ENCODE data around the gene INAFM2. TPM values are rescaled to one million over a fixed set of nuclear protein-coding genes. Genes with fewer than 3 reads are reported as not detected.

Gene INAFM2
- polyA plus RNA-seq, 3 donors, result 5.1 to 19.6 (median 8.3) TPM

GRCh38 chr15:40302288-40302886 lies 21.1 kb upstream of the INAFM2 start:
- H3K4me3 Mint-ChIP-seq, result no peak overlapping the region
- Histone ChIP-seq H3K9me3 (replicated peaks in 1 of 2; ENCODE audit: control insufficient read depth in 1 of 2, insufficient read depth in 1 of 2, low read length in 2 of 2) (no peaks in the 10 kb centered on the region), H3K27ac (ENCODE audit: low read depth in 1 of 2, low read length in 2 of 2) (peak overlapping the region in 1 of 2 donors; percentile 20), H3K27me3 (ENCODE audit: control insufficient read depth in 2 of 2, insufficient read depth in 2 of 2, low read length in 2 of 2) (no peaks in the 10 kb centered on the region), H3K4me3 (replicated peaks in 1 of 3; ENCODE audit: low read depth in 2 of 3, low read length in 3 of 3) (no peak overlapping the region), H4K20me1 (ENCODE audit: insufficient read depth, low read length) (peaks cover 96% of the 10 kb centered on the region), H3K79me2 (ENCODE audit: insufficient read depth, low read length) (peaks cover 86% of the 10 kb centered on the region), H3K36me3 (replicated peaks in 1 of 2; ENCODE audit: control insufficient read depth in 1 of 2, insufficient read depth in 2 of 2, low read length in 2 of 2) (peaks cover 68 to 85% of the 10 kb centered on the region in 2 donors), H3K4me1 (ENCODE audit: control insufficient read depth in 1 of 2, insufficient read depth in 2 of 2, low read length in 2 of 2) (peaks cover 48 to 61% of the 10 kb centered on the region in 2 donors), H2AFZ (ENCODE audit: insufficient read depth, low read depth, low read length, poor library complexity, severe bottlenecking) (no peak overlapping the region), H3K4me2 (replicated peaks; ENCODE audit: extremely low read depth, low read length, poor library complexity, severe bottlenecking) (peak overlapping the region; percentile 30), H3K9ac (ENCODE audit: insufficient read depth, low read length, poor library complexity, severe bottlenecking) (no peak overlapping the region)
- H3K36me3 Mint-ChIP-seq, result peaks cover 66 to 82% of the 10 kb centered on the region in 2 donors
- peaks cover 61% of the 10 kb centered on the region for H3K4me1 Mint-ChIP-seq
- peak overlapping the region in 4 of 7 donors; percentile 23 to 83 (median 53) for H3K27ac Mint-ChIP-seq
- intact Hi-C loops (cut with micrococcal nuclease), result no loop called here
- H3K27me3 Mint-ChIP-seq (ENCODE audit: low read depth in 3 of 3), result peaks cover 0 to 1% (median 0%) of the 10 kb centered on the region in 3 donors
- no peak for DNase-seq
- TF ChIP-seq CTCF (IDR thresholded peaks at IDR 0.05), result no peak
- 98% methylated on average over 12 of the region's 19 CpGs for WGBS (ENCODE audit: insufficient coverage)
- no peaks in the 10 kb centered on the region for H3K9me3 Mint-ChIP-seq

- no peak for TF ChIP-seq CTCF (IDR thresholded peaks at IDR 0.05)
- Histone ChIP-seq H4K20me1 (ENCODE audit: insufficient read depth, low read length) (peaks cover 90% of the 10 kb centered on the region), H3K9ac (ENCODE audit: insufficient read depth, low read length, poor library complexity, severe bottlenecking) (no peak overlapping the region), H3K27me3 (ENCODE audit: control insufficient read depth in 2 of 2, insufficient read depth in 2 of 2, low read length in 2 of 2) (no peaks in the 10 kb centered on the region), H3K27ac (ENCODE audit: low read depth in 1 of 2, low read length in 2 of 2) (no peak overlapping the region), H3K4me2 (replicated peaks; ENCODE audit: extremely low read depth, low read length, poor library complexity, severe bottlenecking) (no peak overlapping the region), H3K9me3 (replicated peaks in 1 of 2; ENCODE audit: control insufficient read depth in 1 of 2, insufficient read depth in 1 of 2, low read length in 2 of 2) (no peaks in the 10 kb centered on the region), H3K4me1 (ENCODE audit: control insufficient read depth in 1 of 2, insufficient read depth in 2 of 2, low read length in 2 of 2) (peaks cover 48 to 63% of the 10 kb centered on the region in 2 donors), H2AFZ (ENCODE audit: insufficient read depth, low read depth, low read length, poor library complexity, severe bottlenecking) (no peak overlapping the region), H3K4me3 (replicated peaks in 1 of 3; ENCODE audit: low read depth in 2 of 3, low read length in 3 of 3) (no peak overlapping the region), H3K79me2 (ENCODE audit: insufficient read depth, low read length) (peaks cover 92% of the 10 kb centered on the region), H3K36me3 (replicated peaks in 1 of 2; ENCODE audit: control insufficient read depth in 1 of 2, insufficient read depth in 2 of 2, low read length in 2 of 2) (peaks cover 62 to 79% of the 10 kb centered on the region in 2 donors)
- intact Hi-C loops (cut with micrococcal nuclease), result no loop called here
- H3K36me3 Mint-ChIP-seq, result peaks cover 61 to 76% of the 10 kb centered on the region in 2 donors
- no peak overlapping the region for H3K4me3 Mint-ChIP-seq
- peaks cover 0 to under 1% (median 0%) of the 10 kb centered on the region in 3 donors for H3K27me3 Mint-ChIP-seq (ENCODE audit: low read depth in 3 of 3)
- H3K9me3 Mint-ChIP-seq, result no peaks in the 10 kb centered on the region
- H3K4me1 Mint-ChIP-seq, result peaks cover 62% of the 10 kb centered on the region
- WGBS (ENCODE audit: insufficient coverage), result 100% methylated on average over 5 of the region's 11 CpGs
- no peak for DNase-seq
- peak overlapping the region in 2 of 7 donors; percentile 7 to 83 for H3K27ac Mint-ChIP-seq
Observed at GRCh38 chr15:40302981-40303380, 20.5 kb upstream of the INAFM2 start.

All from CD14-positive monocyte (primary cell).